Stimulated activated CD8-positive, alpha-beta memory T cell treated with anti-CD3 and anti-CD28 coated beads, Interleukin-15, amount 100 ng/mL, for 4 hours (primary cell): ENCODE measurements around the gene FAM78A.
"Not testable (repeated sequence)": the region's sequence is repeated elsewhere in the genome, so short reads cannot be mapped to it uniquely, and the experiment has no call there.

Experiments
- DNase-seq, 2 donors: peaks; one replicate each; pipeline ENCODE4 v3.0.0-alpha.2; 2020; ENCODE audit warnings: low read depth in 2 of 2

The FAM78A gene

GRCh38 chr9:131264231-131264630, 12.1 kb downstream of the FAM78A start:
- DNase-seq = no peak

DNA sequence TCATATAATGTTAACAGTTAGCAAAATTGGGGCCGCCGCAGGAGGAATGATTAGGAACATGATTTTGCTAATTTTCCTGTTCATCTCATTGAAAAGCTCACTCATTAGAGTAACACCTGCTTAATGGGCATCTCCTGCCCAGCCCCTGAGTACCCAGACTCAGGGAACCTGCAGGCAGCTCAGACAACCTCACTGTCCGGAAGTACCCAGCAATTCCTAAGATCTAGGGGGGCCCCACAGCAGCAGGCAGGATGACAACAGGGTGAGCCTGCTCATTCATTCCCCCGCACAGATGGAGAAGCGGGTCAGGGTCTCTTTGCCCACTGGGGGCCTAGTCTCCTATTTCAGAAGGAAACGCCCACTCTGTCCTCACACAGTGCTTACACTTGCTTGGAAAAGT, 12.6 kb downstream of the FAM78A start:
- DNase-seq = no peak

DNA sequence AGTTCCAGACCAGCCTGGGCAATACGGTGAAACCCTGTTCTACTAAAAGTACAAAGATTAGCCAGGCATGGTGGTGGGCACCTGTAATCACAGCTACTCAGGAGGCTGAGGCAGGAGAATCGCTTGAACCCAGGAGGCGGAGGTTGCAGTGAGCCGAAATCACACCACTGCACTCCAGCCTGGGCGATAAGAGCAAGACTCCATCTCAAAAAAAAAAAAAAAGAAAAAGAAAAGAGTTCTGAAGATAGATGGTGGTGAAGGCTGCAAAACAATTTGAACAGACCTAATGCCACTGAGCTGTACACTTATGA, 13.3 kb downstream of the FAM78A start:
- DNase-seq = not testable (repeated sequence)

DNA sequence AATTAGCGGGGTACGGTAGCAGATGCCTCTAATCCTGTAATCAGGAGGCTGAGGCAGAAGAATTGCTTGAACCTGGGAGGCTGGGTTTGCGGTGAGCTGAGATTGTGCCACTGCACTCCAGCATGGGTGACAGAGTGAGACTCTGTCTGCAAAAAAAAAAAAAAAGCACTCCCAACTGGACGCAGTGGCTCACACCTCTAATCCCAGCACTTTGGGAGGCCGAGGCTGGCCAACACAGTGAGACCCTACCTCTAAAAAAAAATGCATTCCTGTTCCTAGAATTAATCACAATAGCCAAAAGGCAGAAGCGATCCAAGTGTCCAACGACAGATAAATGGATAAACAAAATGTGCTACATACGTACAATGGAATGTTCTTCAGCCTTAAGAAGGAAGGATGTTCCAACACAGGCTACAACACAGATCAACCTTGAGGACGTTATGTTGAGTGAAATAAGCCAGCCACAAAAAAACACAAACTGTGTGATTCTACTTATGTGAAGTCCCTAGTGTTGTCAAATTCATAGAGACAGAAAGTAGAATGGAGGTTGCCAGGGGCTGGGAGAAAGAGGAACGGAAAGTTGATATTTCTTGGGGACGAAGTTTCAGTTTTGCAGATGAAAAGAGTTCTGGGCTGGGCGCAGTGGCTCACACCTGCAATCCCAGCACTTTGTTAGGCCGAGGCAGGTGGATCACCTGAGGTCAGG, 13.8 kb downstream of the FAM78A start:
- no peak for DNase-seq

- DNase-seq = no peak
Measured at GRCh38 chr9:131260751-131261452, 15.4 kb downstream of the FAM78A start.

DNA sequence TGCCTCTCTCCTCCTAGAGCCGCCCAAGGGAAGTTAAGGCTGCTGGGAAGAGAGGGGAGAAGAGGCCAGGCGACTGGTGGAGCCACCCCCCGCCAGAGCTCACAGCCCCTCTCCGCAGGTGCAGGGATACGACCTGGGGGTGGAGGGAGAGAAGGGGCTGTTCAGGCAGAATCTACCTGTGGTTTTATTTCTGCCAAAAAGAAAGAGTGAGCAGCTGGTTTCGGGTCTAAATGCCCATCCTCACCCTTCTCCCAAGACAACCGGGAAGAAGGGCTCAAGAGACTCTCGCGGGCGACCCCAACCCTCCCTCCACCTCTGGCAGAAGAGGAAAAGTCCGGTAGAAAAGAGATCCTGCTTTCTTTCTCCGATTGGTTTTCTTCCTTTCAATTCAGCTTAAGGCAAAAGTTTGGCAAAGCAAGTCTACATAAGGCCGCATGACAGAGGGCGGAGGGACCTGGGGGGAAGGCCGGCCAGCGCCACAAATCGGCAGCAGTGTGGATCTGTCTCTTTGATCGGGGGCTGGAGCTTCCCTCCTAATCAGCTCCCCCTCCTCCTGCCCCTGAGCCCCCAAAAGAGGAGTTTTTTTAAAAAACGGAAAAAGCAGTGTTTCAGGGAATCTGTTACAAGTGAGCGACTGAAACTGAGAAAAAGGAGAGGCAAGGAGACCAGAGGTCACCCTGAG, 16.3 kb downstream of the FAM78A start:
- no peak for DNase-seq

GRCh38 chr9:131259432-131259898, 16.8 kb downstream of the FAM78A start:
- no peak for DNase-seq

DNA sequence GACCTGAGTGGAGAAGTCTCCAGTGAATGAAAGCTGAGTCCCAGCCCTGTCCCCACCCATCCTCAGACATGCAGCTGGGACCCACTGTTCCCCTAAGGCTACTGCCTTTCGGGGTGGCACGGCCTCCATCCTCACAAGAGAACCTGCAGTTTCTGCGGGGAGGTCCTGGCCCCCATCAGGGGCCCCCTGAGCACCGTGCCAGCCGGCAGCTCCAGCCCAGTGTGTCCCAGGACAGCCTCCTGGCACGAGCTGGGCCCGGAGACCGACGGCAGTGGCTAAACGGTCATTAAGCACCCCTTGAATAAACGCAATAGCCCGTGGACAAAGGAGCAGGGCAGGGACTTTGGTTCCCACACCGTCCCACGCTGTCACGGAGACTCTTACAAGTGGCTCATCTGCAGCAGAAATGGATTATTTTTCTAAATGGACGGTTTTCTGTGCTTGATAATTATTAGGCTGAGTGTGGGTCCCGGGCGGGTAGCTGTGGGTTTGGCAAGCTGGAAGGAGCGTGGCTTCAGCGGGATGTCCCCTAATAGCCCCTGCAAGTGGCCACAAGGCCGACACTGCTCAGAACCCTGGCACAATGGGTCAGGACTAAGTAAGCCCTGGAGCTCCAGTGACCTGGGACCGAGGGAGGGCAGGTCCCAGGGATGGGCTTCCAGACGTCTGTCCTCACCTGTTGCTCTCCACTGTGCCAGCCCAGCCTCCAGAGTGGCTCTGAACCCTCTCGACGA, 17.4 kb downstream of the FAM78A start:
- DNase-seq = no peak

DNA sequence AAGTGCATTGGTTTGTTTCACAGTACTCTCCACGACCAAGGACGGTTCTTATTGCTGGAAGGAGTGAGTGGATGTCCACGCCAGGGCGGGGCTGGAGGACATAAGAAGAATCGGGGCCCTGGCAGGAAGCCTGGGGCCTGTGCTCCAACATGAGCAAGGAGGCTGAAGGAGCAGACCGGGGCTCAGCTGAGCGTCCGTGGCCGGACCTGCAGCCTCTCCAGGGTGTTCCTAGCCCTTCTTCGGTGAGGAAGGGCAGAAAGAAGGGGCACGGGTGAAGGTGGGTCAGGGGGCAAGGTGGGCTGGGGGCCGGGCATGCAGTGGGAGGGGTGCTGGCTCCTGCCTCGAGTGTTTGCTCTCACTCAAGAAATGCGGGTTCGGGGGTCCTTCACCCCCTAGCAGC, 18.1 kb downstream of the FAM78A start:
- no peak for DNase-seq

DNA sequence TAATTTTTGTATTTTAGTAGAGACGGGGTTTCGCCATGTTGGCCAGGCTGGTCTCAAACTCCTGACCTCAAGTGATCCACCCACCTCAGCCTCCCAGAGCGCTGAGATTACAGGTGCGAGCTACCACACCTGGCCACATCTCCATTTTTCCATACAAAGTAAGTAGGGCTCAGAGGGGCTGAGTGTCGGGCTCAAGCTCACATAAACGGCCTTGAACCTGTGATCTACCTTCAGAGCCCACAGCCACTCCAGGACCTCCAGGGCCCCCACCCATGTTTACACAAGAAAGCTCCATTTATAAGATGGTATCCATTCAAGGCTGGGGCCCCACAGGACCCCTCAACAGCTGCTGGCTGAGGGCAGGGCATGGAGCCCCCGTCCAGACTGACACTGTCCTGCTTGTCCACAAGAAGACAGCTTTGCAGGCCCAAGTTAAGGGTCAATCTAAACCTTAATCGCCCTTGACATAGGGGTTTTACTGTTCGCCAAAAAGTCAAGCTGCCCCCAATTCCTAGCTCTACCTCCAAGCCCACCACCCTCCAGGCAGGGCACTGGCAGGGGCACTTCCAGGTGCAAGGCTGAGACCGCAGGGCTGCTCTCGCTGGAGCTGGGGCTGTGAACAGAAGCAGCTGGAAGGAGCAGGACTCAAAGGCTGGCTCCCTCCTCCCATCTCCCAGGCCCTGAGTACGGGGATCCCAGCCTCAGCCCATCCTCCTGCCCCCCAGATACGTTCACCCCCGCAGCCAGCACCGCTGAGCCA, 18.9 kb downstream of the FAM78A start:
- no peak for DNase-seq

DNA sequence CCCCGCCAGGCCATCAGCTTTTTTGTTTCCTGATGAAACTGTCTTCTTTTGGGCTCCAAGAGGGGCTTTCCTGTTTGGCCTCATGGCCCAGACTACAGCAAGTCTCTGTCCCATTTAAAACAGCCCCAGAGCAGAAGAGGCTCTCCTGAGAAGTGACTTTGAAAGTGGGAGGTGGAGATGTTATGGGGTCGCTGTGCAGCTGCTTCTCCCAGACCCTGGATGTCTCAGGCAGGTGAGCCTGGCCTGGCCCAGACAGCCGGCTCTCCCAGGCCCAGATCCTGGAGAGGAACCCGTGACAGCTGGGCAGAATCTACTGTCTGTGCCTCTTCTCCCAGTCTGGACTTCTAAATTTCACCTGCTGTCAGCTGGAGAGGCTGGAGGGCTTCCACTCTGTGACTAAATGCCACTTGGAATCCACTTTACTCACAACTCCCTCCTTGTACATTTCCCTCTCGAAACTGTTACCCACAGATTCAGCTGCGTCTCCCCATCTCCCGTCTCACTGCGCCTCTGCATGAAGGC, 20.6 kb downstream of the FAM78A start:
- DNase-seq = no peak

GRCh38 chr9:131254626-131255025, 21.7 kb downstream of the FAM78A start:
- no peak for DNase-seq

GRCh38 chr9:131253891-131254491, 22.3 kb downstream of the FAM78A start:
- no peak for DNase-seq

DNA sequence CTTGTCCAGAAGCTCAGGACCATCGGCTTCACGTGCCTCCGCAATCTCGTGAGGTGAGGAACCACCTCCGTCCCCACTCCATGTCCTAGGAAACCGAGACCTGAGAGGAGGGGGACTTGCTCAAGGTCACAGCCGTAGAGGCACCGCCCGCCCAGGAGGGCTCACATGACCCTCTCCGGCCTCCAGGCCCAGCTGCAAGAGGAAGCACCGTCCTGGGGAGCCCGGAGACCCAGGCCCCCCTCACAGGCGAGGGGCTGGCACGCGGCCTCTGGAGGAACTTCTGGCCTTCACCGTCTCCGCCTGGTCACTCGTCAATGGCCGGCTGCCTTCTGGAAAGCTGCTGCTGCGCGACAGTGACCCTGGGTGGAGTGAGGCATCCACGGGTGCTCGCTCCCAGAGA, 24.2 kb downstream of the FAM78A start:
- no peak for DNase-seq

- DNase-seq = no peak
Measured at GRCh38 chr9:131246618-131247017, 29.7 kb downstream of the FAM78A start.

GRCh38 chr9:131244331-131244730, 32.0 kb downstream of the FAM78A start:
- DNase-seq = not testable (repeated sequence)

GRCh38 chr9:131240047-131240921, 36.0 kb downstream of the FAM78A start:
- DNase-seq = no peak

GRCh38 chr9:131239161-131239975, 36.9 kb downstream of the FAM78A start:
- DNase-seq = no peak

- no peak for DNase-seq
Measured at GRCh38 chr9:131238402-131239021, 37.8 kb downstream of the FAM78A start.
